ENCODE measurements around the gene SCNM1. TPM values are rescaled to one million over a fixed set of nuclear protein-coding genes. Genes with fewer than 3 reads are reported as not detected.
A peak's percentile ranks its signal among the peaks of the same experiment; 100 is the strongest.

SCNM1 gene
- total and polyA plus RNA-seq, 9 of the 15 experiments (the other 6 are each of a cell fraction or from before 2014, with no cell fraction given), result 17.2 to 204 (median 63.0) TPM

DNA sequence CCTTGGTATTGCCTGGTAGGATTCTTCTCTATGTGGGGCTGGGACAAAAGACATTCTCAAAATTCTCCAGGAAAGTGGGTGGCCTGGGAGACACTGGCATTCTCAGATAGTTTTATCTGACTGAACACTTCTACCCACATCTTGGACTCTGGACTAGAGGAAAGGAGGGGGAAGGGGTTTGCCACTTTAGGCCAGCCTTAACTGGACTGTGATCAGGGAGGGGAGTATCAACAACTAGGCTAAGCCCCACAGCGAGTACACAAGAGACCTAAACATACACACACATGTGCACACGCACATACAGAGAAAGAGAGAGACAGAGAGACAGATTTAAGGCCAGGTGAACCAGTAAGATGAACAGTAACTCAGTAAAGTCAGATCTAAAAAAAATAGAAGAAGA lies 18.3 kb upstream of the SCNM1 start:
- DNase-seq (ENCODE audit: extremely low read depth in 1 of 4, low spot score in 3 of 4) (no peak), FAIRE-seq (peak; percentile 63), ATAC-seq (no peak)
- no peaks in the 10 kb centered on the region for H3K9me3 ChIP-seq (replicated peaks; ENCODE audit: control insufficient read depth, insufficient read depth, low read depth, low read length)
- H3K27ac ChIP-seq (ENCODE audit: extremely low read depth, low read depth, low read length), result no peak overlapping the region
- intact Hi-C loops (cut with micrococcal nuclease) (no loop called here), in situ Hi-C loops (cut with MboI) (no loop called here)
- ChIA-PET POLR2A (interaction anchor here (0.6 to 1.0 kb wide), 2 partner anchors 89 to 134 kb away, joined by 3 to 4 read pairs; no protein-coding TSS in a partner anchor), CTCF (ENCODE audit: low intra/inter-chr PET ratio) (no interaction called here)
- H3K9ac ChIP-seq (ENCODE audit: insufficient read depth in 1 of 2, low read depth in 2 of 2, low read length in 2 of 2), result peak overlapping the region; percentile 39 to 40; a peak in 3 of 4 replicates
- H3K79me2 ChIP-seq (ENCODE audit: control insufficient read depth, insufficient read depth, low read length), result no peaks in the 10 kb centered on the region
- H3K4me3 ChIP-seq, result no peak overlapping the region
- TF ChIP-seq ZNF263 (CRISPR knock-in tag; IDR thresholded peaks at IDR 0.05; ENCODE audit: borderline replicate concordance) (no peak), CBFA2T3 (IDR thresholded peaks at IDR 0.05) (0 out of 2 replicates have a peak, but pooled peaks have one; percentile 24)
- H2AFZ ChIP-seq (ENCODE audit: low read depth, low read length), result peak overlapping the region; percentile 82
- H3K9me1 ChIP-seq (ENCODE audit: control insufficient read depth, insufficient read depth, low read length), result no peaks in the 10 kb centered on the region
- H3K4me1 ChIP-seq (replicated peaks in 1 of 2; ENCODE audit: control insufficient read depth in 2 of 2, insufficient read depth in 2 of 2, low read length in 2 of 2), result peaks cover 19 to 38% of the 10 kb centered on the region in 2 experiments; a peak in 4 of 5 replicates
- no TSS peak for BruUV-seq (replicated peaks)
- WGBS (ENCODE audit: insufficient coverage, low coverage, missing lambda C conversion rate), result 17% methylated on average over 2 of the region's 2 CpGs
- H3K27me3 ChIP-seq (ENCODE audit: control insufficient read depth in 2 of 2, insufficient read depth in 2 of 2, low read length in 2 of 2), result no peaks in the 10 kb centered on the region
- H4K20me1 ChIP-seq (replicated peaks; ENCODE audit: control insufficient read depth, insufficient read depth, low read length), result no peaks in the 10 kb centered on the region; the same call in 1 of the 2 replicates
- H3K36me3 ChIP-seq (ENCODE audit: control insufficient read depth, insufficient read depth, low read length), result no peaks in the 10 kb centered on the region
- H3K4me2 ChIP-seq (ENCODE audit: insufficient read depth, low read length), result peak overlapping the region; percentile 82; the same call in 1 of the 2 replicates

DNA sequence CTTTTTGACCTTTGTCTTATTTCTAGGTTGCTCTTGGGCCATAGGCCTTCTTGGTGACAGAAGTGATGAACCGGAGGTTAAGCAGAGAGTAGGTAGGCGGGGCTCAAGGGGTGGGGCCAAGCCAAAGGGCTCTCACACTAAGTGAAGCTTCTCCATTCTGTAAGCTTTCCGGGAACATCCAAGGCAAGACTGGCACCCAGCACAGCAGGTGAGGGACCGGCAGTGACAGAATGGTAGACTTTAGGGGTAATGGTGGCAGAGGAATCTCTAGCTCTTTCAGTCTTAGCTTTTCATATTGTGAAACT lies 9.5 kb upstream of the SCNM1 start, which contains the start of gene TNFAIP8L2:
Gene TNFAIP8L2, plus strand, starts transcription at position 135 of the 305 bp plus-strand sequence. CDS start 2,049 bp downstream, outside the sequence.
- H3K36me3 ChIP-seq (ENCODE audit: control insufficient read depth, insufficient read depth, low read length), result peaks cover 22% of the 10 kb centered on the region; the same call in 2 of the 3 replicates
- FAIRE-seq (no peak), DNase-seq (ENCODE audit: extremely low read depth in 1 of 4, low spot score in 3 of 4) (peak in 3 of 4 experiments; percentile 41 to 56 (median 44)), ATAC-seq (peak; percentile 86)
- CTCF ChIA-PET (ENCODE audit: low intra/inter-chr PET ratio), result interaction anchor here (0.6 to 4.6 kb wide), 5 partner anchors 13 to 230 kb away, joined by 3 to 51 read pairs (median 4); partner anchors contain the start of genes GABPB2 and SETDB1
- H2AFZ ChIP-seq (ENCODE audit: low read depth, low read length), result no peak within 1 kb of the TSS
- H3K4me3 ChIP-seq, result no peak within 1 kb of the TSS
- no peaks in the 10 kb centered on the region for H3K9me1 ChIP-seq (ENCODE audit: control insufficient read depth, insufficient read depth, low read length)
- no peaks in the 10 kb centered on the region; the same call in 1 of the 2 replicates for H4K20me1 ChIP-seq (replicated peaks; ENCODE audit: control insufficient read depth, insufficient read depth, low read length)
- no peaks in the 10 kb centered on the region for H3K79me2 ChIP-seq (ENCODE audit: control insufficient read depth, insufficient read depth, low read length)
- H3K27me3 ChIP-seq (ENCODE audit: control insufficient read depth in 2 of 2, insufficient read depth in 2 of 2, low read length in 2 of 2), result no peaks in the 10 kb centered on the region
- POLR2A ChIA-PET, result interaction anchor here (0.5 to 1.6 kb wide), 5 partner anchors 8 to 106 kb away, joined by 3 to 7 read pairs (median 3); no protein-coding TSS in a partner anchor
- peak within 1 kb of the TSS; percentile 10; the same call in 1 of the 3 replicates for H3K27ac ChIP-seq (ENCODE audit: extremely low read depth, low read depth, low read length)
- peaks cover 8 to 14% of the 10 kb centered on the region in 2 experiments; a peak in 4 of 5 replicates for H3K4me1 ChIP-seq (replicated peaks in 1 of 2; ENCODE audit: control insufficient read depth in 2 of 2, insufficient read depth in 2 of 2, low read length in 2 of 2)
- intact Hi-C loops (cut with micrococcal nuclease) (loop anchor here (1.0 kb wide), 2 partner anchors 57 to 132 kb away; no protein-coding TSS in a partner anchor), in situ Hi-C loops (cut with MboI) (loop anchor here (5.0 kb wide), 2 partner anchors 64 to 139 kb away; no protein-coding TSS in a partner anchor)
- peak within 1 kb of the TSS; percentile 38 for H3K4me2 ChIP-seq (ENCODE audit: insufficient read depth, low read length)
- H3K9ac ChIP-seq (ENCODE audit: insufficient read depth in 1 of 2, low read depth in 2 of 2, low read length in 2 of 2), result peak within 1 kb of the TSS; percentile 13 to 24; a peak in 3 of 4 replicates
- BruUV-seq (replicated peaks), result no TSS peak
- no peaks in the 10 kb centered on the region; the same call in 1 of the 2 replicates for H3K9me3 ChIP-seq (replicated peaks; ENCODE audit: control insufficient read depth, insufficient read depth, low read depth, low read length)
- WGBS (ENCODE audit: insufficient coverage, low coverage, missing lambda C conversion rate), result 42% methylated on average over 4 of the region's 4 CpGs
- TF ChIP-seq TSC22D4 (tag; IDR thresholded peaks at IDR 0.05) (no peak), ZNF316 (IDR thresholded peaks at IDR 0.05) (no peak), ZC3H8 (IDR thresholded peaks at IDR 0.05) (no peak), CEBPB (tag; IDR thresholded peaks at IDR 0.05) (no peak), LEF1 (IDR thresholded peaks at IDR 0.05) (no peak), NUFIP1 (IDR thresholded peaks at IDR 0.05; ENCODE audit: partially characterized antibody) (no peak), BACH1 (tag; IDR thresholded peaks at IDR 0.05) (no peak), ZNF24 (IDR thresholded peaks at IDR 0.05) (no peak), PTTG1 (tag; IDR thresholded peaks at IDR 0.05; ENCODE audit: low read depth) (no peak), ZNF282 (CRISPR knock-in tag; IDR thresholded peaks at IDR 0.05) (no peak), ARID1B (IDR thresholded peaks at IDR 0.05) (no peak), MEIS2 (IDR thresholded peaks at IDR 0.05; ENCODE audit: partially characterized antibody) (no peak), CCAR2 (IDR thresholded peaks at IDR 0.05; ENCODE audit: low read depth, low read length) (no peak)
- TF ChIP-seq, protein P1, sequence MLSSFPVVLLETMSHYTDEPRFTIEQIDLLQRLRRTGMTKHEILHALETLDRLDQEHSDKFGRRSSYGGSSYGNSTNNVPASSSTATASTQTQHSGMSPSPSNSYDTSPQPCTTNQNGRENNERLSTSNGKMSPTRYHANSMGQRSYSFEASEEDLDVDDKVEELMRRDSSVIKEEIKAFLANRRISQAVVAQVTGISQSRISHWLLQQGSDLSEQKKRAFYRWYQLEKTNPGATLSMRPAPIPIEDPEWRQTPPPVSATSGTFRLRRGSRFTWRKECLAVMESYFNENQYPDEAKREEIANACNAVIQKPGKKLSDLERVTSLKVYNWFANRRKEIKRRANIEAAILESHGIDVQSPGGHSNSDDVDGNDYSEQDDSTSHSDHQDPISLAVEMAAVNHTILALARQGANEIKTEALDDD (IDR thresholded peaks at IDR 0.05), result no peak
- TF ChIP-seq, protein P2, sequence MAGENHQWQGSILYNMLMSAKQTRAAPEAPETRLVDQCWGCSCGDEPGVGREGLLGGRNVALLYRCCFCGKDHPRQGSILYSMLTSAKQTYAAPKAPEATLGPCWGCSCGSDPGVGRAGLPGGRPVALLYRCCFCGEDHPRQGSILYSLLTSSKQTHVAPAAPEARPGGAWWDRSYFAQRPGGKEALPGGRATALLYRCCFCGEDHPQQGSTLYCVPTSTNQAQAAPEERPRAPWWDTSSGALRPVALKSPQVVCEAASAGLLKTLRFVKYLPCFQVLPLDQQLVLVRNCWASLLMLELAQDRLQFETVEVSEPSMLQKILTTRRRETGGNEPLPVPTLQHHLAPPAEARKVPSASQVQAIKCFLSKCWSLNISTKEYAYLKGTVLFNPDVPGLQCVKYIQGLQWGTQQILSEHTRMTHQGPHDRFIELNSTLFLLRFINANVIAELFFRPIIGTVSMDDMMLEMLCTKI (IDR thresholded peaks at IDR 0.05; ENCODE audit: partially characterized antibody), result no peak
